Measurements from ENCODE around the gene FBP2. TPM values are rescaled to one million over a fixed set of nuclear protein-coding genes. Genes with fewer than 3 reads are reported as not detected.
A peak's percentile ranks its signal among the peaks of the same experiment; 100 is the strongest.
"Not testable (repeated sequence)": the region's sequence is repeated elsewhere in the genome, so short reads cannot be mapped to it uniquely, and the experiment has no call there.

FBP2 gene
- total RNA-seq, 1 donor: not detected

GRCh38 chr9:94567271-94567670, 26.4 kb downstream of the FBP2 start:
- no peak for DNase-seq (ENCODE audit: low read depth)
- TF ChIP-seq CTCF (IDR thresholded peaks at IDR 0.05; ENCODE audit: insufficient read depth, low read length): no peak
- H3K4me3 ChIP-seq (ENCODE audit: low read depth, low read length): no peak overlapping the region

- H3K4me3 ChIP-seq (ENCODE audit: low read depth, low read length): no peak overlapping the region
- no peak for TF ChIP-seq CTCF (IDR thresholded peaks at IDR 0.05; ENCODE audit: insufficient read depth, low read length)
- no peak for DNase-seq (ENCODE audit: low read depth)
These were observed 27.1 kb downstream of the FBP2 start for GRCh38 chr9:94566550-94566949.

GRCh38 chr9:94564279-94564678, 29.3 kb downstream of the FBP2 start:
- not testable (repeated sequence) for DNase-seq (ENCODE audit: low read depth); H3K4me3 ChIP-seq (ENCODE audit: low read depth, low read length)

DNA sequence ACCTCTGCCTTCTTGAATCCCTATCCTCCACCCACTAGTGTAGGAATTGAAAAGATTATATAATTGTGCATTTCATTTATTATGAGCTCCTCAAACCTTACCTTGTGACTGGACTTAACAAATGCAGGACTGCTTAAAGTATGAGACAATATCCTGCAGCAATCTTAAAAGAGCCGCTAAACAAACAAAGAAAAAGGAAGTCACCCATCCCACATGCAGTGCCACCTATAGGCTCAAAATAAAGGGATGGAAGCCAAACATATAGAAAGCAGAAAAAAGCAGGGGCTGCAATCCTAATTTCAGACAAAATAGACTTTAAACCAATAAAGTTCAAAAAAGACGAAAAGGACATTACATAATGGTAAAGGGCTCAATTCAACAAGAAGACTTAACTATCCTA, 30.1 kb downstream of the FBP2 start:
- no peak for TF ChIP-seq CTCF (IDR thresholded peaks at IDR 0.05; ENCODE audit: insufficient read depth, low read length)
- no peak for DNase-seq (ENCODE audit: low read depth)
- H3K4me3 ChIP-seq (ENCODE audit: low read depth, low read length): no peak overlapping the region

GRCh38 chr9:94560237-94560636, 33.4 kb downstream of the FBP2 start:
- no peak for TF ChIP-seq CTCF (IDR thresholded peaks at IDR 0.05; ENCODE audit: insufficient read depth, low read length)
- H3K4me3 ChIP-seq (ENCODE audit: low read depth, low read length): no peak overlapping the region
- DNase-seq (ENCODE audit: low read depth): no peak

DNA sequence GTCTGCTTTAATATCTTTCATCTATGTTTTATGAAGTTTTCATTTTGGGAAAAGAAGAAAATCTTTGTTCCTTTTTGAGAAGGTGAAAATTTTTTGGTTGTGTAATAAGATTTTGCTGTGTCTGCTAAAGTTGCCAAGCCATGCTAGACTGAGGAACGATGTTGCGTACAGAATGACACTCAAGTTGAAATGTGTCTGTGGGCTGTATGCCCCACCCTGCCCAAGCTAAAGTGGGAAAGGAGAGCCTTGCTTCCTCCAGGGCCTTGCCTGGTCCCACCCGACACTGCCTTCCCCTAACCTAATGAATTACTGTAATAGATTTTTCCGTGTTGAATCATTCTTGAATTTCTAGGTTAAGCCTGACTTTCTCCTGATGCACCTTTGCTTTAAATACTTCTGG, 36.2 kb downstream of the FBP2 start:
- no peak for TF ChIP-seq CTCF (IDR thresholded peaks at IDR 0.05; ENCODE audit: insufficient read depth, low read length)

GRCh38 chr9:94554439-94555331, 38.9 kb downstream of the FBP2 start, which contains the start of gene PCAT7:
Gene PCAT7, plus strand, starts transcription at chr9:94555083.
- H3K4me3 ChIP-seq (ENCODE audit: low read depth, low read length): no peak within 1 kb of the TSS
- DNase-seq (ENCODE audit: low read depth): peak; percentile 32
- peak; percentile 44 for TF ChIP-seq CTCF (IDR thresholded peaks at IDR 0.05; ENCODE audit: insufficient read depth, low read length)

More for the DNA sequence above, 36.2 kb downstream of the FBP2 start:
- no peak overlapping the region for H3K4me3 ChIP-seq (ENCODE audit: low read depth, low read length)
- no peak for DNase-seq (ENCODE audit: low read depth)
